ENCODE data around the gene ZEB1.
"Not testable (repeated sequence)": the region's sequence is repeated elsewhere in the genome, so short reads cannot be mapped to it uniquely, and the experiment has no call there.

Gene ZEB1

GRCh38 chr10:31359979-31360378 lies 41.0 kb downstream of the ZEB1 start:
- in situ Hi-C loops (cut with MboI; ENCODE audit: low pct_unique_long_range_greater_than_20kb, low sequenced_read_pairs): no loop called here
- no peak for DNase-seq

DNA sequence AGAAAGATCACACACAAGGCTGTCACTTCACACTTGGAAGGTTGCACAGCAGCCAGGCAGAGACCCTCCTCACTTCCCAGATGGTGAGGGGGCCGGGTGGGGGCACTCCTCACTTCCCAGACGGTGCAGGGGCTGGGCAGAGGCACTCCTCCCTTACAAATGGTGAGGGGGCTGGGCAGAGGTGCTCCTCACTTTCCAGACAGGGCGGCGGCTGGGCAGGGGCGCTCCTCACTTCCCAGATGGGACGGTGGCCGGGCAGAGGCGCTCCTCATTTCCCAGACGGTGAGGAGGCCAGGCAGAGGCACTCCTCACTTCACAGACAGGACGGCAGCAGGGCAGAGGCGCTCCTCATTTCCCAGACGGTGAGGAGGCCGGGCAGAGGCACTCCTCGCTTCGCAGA lies 42.5 kb downstream of the ZEB1 start:
- in situ Hi-C loops (cut with MboI; ENCODE audit: low pct_unique_long_range_greater_than_20kb, low sequenced_read_pairs); DNase-seq: not testable (repeated sequence)

- in situ Hi-C loops (cut with MboI; ENCODE audit: low pct_unique_long_range_greater_than_20kb, low sequenced_read_pairs): no loop called here
- DNase-seq: no peak
Measured at GRCh38 chr10:31362023-31362641, 43.1 kb downstream of the ZEB1 start.

DNA sequence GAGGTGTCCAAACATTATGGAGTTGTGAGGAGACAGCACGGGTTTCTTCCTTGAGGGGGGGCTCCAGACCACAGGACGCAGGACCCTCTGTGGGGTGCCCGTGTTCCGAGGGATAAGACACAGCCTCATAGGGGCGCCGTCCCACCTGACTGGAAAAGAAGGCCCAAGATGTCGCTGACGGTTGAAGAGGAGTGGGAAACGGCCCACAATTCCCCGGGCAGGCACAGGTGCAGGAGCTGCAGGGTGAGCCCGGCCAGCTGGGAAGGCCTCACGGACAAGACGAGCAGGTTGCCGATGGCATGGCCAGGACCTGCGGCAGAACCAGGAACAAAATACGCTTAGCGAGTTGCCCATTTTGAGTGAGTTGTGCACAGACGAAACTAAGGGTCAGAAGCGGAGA lies 44.7 kb downstream of the ZEB1 start:
- DNase-seq; in situ Hi-C loops (cut with MboI; ENCODE audit: low pct_unique_long_range_greater_than_20kb, low sequenced_read_pairs): not testable (repeated sequence)

- in situ Hi-C loops (cut with MboI; ENCODE audit: low pct_unique_long_range_greater_than_20kb, low sequenced_read_pairs); DNase-seq: not testable (repeated sequence)
Measured at GRCh38 chr10:31364238-31364637, 45.2 kb downstream of the ZEB1 start.

DNA sequence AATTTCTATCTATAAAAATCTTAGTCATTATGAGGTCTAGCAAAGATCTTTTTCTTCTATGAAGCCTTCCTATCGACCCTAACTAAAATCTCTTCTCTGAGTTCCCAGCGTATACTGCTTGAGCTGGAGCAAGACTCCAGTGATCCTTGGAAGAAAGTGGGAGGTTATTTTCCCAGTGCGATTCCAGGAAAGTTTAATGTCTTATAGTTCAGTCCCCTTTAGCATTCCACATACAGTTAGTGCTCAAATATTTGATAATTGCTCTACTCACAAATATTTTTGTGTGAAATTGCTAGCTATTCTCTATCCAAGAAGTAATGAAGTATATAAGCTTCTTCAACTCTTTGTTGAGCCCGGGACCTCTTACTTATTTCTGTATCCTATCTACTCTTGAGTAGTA lies 47.7 kb downstream of the ZEB1 start:
- in situ Hi-C loops (cut with MboI; ENCODE audit: low pct_unique_long_range_greater_than_20kb, low sequenced_read_pairs): no loop called here
- no peak for DNase-seq

DNA sequence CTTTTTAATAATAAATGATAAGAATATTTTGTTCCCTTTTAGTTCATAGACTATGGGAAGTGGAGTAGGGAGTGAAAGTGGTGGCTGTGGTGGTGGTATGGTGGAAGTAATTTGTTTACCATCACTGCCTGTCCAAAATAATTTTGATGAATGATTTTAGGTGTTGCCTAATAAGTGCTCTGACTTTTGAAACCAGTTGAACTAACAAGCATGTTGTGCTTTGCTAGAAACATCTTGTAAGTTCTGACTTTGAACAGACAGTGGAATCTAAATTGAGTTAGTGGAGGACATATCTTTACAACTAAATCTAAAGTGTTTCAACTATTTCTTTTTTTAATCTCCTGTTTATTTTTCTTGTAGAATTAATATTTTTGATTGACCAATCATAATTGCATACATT lies 49.7 kb downstream of the ZEB1 start:
- in situ Hi-C loops (cut with MboI; ENCODE audit: low pct_unique_long_range_greater_than_20kb, low sequenced_read_pairs): no loop called here
- no peak for DNase-seq

DNA sequence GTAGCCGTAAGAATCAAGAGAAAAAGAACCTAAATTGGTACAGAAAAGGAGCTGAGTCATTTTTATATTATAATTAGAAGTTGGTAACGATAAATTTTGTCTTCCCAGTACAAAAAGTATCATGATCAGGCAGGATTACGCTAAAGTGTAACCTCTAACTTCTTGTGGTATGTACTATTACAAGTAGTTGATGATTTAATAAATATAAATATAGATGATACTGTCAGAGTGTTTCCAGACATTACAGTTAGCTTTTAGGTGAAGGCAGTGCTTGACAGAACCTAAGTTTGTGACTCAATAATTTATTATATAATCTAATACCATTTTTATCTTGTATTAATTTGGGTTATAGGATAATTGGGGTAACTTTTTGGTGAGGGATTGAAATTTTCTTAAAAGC lies 53.4 kb downstream of the ZEB1 start:
- in situ Hi-C loops (cut with MboI; ENCODE audit: low pct_unique_long_range_greater_than_20kb, low sequenced_read_pairs): no loop called here

GRCh38 chr10:31374146-31374696 lies 55.2 kb downstream of the ZEB1 start:
- in situ Hi-C loops (cut with MboI; ENCODE audit: low pct_unique_long_range_greater_than_20kb, low sequenced_read_pairs): no loop called here
- DNase-seq: no peak

More for the DNA sequence above, 53.4 kb downstream of the ZEB1 start:
- no peak for DNase-seq

DNA sequence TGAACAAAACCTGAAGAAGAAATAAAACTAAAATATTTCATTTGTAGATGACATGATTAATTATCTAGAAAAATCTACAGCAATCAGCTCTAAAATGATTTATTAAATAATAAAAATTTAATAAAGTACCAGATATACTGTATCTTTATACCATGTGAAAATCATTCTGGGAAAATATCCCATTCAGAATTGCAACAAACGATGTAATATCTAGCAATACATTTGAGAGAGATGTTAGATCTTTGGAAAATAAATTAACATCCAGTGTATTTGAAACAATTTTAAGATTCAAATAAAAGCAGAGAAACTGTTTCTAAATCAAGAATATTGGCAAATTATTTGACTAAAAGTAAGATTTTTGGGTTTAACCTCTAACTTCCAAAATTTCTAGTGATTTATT lies 62.2 kb downstream of the ZEB1 start:
- DNase-seq: no peak
- in situ Hi-C loops (cut with MboI; ENCODE audit: low pct_unique_long_range_greater_than_20kb, low sequenced_read_pairs): no loop called here

- DNase-seq: no peak
- in situ Hi-C loops (cut with MboI; ENCODE audit: low pct_unique_long_range_greater_than_20kb, low sequenced_read_pairs): no loop called here
Measured at GRCh38 chr10:31381766-31382316, 62.8 kb downstream of the ZEB1 start.

GRCh38 chr10:31383810-31384588 lies 65.0 kb downstream of the ZEB1 start:
- in situ Hi-C loops (cut with MboI; ENCODE audit: low pct_unique_long_range_greater_than_20kb, low sequenced_read_pairs): no loop called here

GRCh38 chr10:31384589-31384949 lies 65.6 kb downstream of the ZEB1 start:
- no peak for DNase-seq
- in situ Hi-C loops (cut with MboI; ENCODE audit: low pct_unique_long_range_greater_than_20kb, low sequenced_read_pairs): no loop called here

More at GRCh38 chr10:31383810-31384588, 65.0 kb downstream of the ZEB1 start:
- no peak for DNase-seq

GRCh38 chr10:31390804-31391203 lies 71.8 kb downstream of the ZEB1 start:
- DNase-seq: no peak
- in situ Hi-C loops (cut with MboI; ENCODE audit: low pct_unique_long_range_greater_than_20kb, low sequenced_read_pairs): no loop called here

DNA sequence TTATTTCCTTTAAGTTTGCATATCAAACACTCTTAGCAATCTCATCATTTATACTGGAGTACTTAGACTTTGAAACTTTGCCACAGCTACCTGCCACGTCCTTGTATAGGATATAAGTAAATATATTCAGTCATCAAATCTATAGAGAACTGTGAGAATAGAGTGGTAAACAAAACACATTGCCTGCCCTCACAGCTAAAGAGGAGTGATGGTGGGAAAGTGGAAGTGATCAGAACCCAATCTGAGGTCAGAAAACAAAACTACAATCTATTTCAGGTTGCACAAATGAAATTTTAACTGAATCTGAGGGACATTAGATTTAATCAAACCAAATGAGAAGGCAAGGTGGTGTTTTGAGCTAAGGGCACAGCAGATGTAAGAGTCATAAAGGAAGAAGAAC lies 74.8 kb downstream of the ZEB1 start:
- DNase-seq: no peak
- in situ Hi-C loops (cut with MboI; ENCODE audit: low pct_unique_long_range_greater_than_20kb, low sequenced_read_pairs): no loop called here

DNA sequence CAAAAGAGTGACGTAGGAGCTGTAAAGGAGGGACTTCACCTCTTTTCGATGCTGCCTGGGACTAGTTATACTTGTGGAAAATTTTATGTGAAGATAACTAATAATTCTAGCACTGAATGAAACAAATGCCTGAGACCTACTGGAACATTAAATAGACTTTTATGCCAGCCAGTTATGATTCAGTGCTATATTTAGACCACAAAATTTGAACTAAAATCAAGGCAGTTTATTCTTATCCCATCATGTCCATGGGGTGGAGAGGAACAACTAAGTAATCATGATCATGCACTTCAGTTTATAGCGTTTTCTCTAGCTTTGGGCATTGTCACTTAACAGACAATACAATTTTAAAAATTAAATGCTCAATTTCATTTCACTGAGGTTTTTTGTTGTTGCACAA lies 76.7 kb downstream of the ZEB1 start:
- in situ Hi-C loops (cut with MboI; ENCODE audit: low pct_unique_long_range_greater_than_20kb, low sequenced_read_pairs): no loop called here
- DNase-seq: no peak

- in situ Hi-C loops (cut with MboI; ENCODE audit: low pct_unique_long_range_greater_than_20kb, low sequenced_read_pairs): no loop called here
Measured at GRCh38 chr10:31396376-31396775, 77.4 kb downstream of the ZEB1 start.

GRCh38 chr10:31397852-31398251 lies 78.8 kb downstream of the ZEB1 start:
- no peak for DNase-seq
- in situ Hi-C loops (cut with MboI; ENCODE audit: low pct_unique_long_range_greater_than_20kb, low sequenced_read_pairs): no loop called here

More at GRCh38 chr10:31396376-31396775, 77.4 kb downstream of the ZEB1 start:
- no peak for DNase-seq

- in situ Hi-C loops (cut with MboI; ENCODE audit: low pct_unique_long_range_greater_than_20kb, low sequenced_read_pairs): no loop called here
- no peak for DNase-seq
Measured at GRCh38 chr10:31399171-31399570, 80.2 kb downstream of the ZEB1 start.

- in situ Hi-C loops (cut with MboI; ENCODE audit: low pct_unique_long_range_greater_than_20kb, low sequenced_read_pairs): no loop called here
Measured at GRCh38 chr10:31399631-31400030, 80.6 kb downstream of the ZEB1 start.

More at GRCh38 chr10:31399631-31400030, 80.6 kb downstream of the ZEB1 start:
- DNase-seq: no peak
